ENCODE data around the gene ZIC4. TPM values are rescaled to one million over a fixed set of nuclear protein-coding genes. Genes with fewer than 3 reads are reported as not detected.

Gene ZIC4
- total RNA-seq (2013; cell fraction: nucleolus; rRNA removed) = not detected in 2 replicates
- total RNA-seq (2014; rRNA removed) = not detected in 2 replicates
- not detected in 2 replicates for total RNA-seq (2014; rRNA removed; fragmentation: Illumina TruSeq; extraction: Trizol)
- not detected in 2 replicates for total RNA-seq (2021)
- not detected for polyA plus RNA-seq (2011; ENCODE audit: low read depth)
- polyA plus RNA-seq (2011; rRNA removed) = not detected in 2 replicates
- not detected in 2 replicates for polyA plus RNA-seq (2011; cell fraction: cytosol; rRNA removed)
- polyA plus RNA-seq (2011; cell fraction: nucleus; rRNA removed) = not detected in 2 replicates
- not detected in 2 replicates for polyA plus RNA-seq (2012)
- not detected in 2 replicates for polyA plus RNA-seq (2014; fragmentation: Illumina TruSeq; extraction: Trizol)
- polyA plus RNA-seq (2014; fragmentation: Nextera tagmentation; extraction: Ambion mirVana) = not detected
- not detected in 2 replicates for polyA plus RNA-seq (2014; rRNA removed)
- not detected for polyA plus RNA-seq (2016; fragmentation: Nextera tagmentation; extraction: Ambion mirVana)
- polyA minus RNA-seq (2011; rRNA and poly(A)+ RNA removed) = not detected in 2 replicates
- polyA minus RNA-seq (2011; cell fraction: cytosol; rRNA and poly(A)+ RNA removed) = not detected in 2 replicates
- not detected in 2 replicates for polyA minus RNA-seq (2011; cell fraction: nucleus; rRNA and poly(A)+ RNA removed)
- not detected for Bru-seq, nascent RNA
- BruChase-seq, experiment 1, labeled RNA remaining after a 6-hour chase = not detected
- BruChase-seq, experiment 2, labeled RNA remaining after a 2-hour chase = not detected
- long read RNA-seq, experiment 1, partial matches to known transcripts = 1 of 1 reads
- long read RNA-seq, experiment 1, other reads (novel, unspliced or antisense) = 0 of 1 reads
- long read RNA-seq, experiment 2 = 0 reads

DNA sequence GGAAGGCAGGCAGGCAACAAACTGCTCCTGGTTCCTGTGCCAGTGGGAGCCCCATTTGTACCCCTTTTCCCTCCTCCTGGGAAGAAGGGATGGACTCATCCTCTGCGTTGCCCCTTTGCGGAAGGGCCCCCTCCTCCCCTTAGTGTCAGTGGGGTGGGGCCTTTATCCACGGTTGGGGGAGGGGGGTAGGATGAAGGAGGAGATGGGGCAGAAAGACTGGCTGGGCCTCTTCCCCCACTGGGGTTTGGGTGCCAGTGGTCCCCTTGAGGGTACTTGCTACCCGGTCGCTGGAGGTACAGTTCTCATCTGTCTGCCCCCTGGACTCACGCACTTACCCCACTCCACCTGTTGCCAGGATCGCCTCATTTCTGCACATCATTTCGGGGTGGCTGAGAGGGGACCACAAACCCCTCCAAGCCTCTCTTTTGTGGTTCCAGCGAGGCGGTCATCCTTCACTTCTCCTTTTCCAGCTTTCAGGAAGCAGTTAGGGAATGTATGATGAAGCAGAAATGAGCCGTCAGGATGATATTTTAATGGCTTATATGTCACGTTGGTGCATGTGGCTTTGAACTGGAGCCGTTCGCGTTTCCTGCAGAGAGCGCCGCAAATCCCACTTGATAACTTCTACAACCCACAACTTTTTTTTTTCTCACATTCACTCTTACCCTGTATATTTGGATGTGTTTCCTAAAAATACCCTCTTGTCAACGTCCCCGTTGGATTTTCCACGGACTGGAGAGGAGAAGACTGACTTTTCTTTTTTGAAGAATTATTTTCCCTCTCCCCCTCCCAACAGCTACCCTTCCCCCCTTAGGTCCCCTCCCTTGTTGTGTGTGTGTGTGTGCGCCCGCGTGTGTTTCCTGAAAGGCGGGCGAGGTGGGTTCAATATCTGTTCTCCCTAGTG, at the start of gene ZIC4:
ZIC4 (minus strand) TSS at position 516 of the 904 bp plus-strand sequence. CDS start 3,746 bp downstream, outside the sequence.
- CTCF ChIA-PET = no interaction called here
- WGBS (ENCODE audit: insufficient coverage, insufficient replicate concordance, low lambda C conversion rate, missing lambda C conversion rate) = 37% methylated on average over 18 of the region's 25 CpGs
- no peak for DNase-seq (ENCODE audit: low read depth, low spot score)

More for the DNA sequence above, at the start of gene ZIC4:
- no peaks in the 10 kb centered on the region for H3K4me1 ChIP-seq (ENCODE audit: control insufficient read depth, insufficient read depth, low read length)
- ChIA-PET RAD21 (ENCODE audit: unreplicated experiment) (no interaction called here), SMC1A (ENCODE audit: uncharacterized antibody, unreplicated experiment) (no interaction called here), POLR2A (no interaction called here)
- no peaks in the 10 kb centered on the region for H4K20me1 ChIP-seq (ENCODE audit: control insufficient read depth, insufficient read depth)
- H3K36me3 ChIP-seq (ENCODE audit: control insufficient read depth in 2 of 2, insufficient read depth in 2 of 2, low read length in 1 of 2) = no peaks in the 10 kb centered on the region
- intact Hi-C loops (cut with micrococcal nuclease; ENCODE audit: unreplicated experiment) (no loop called here), in situ Hi-C loops (cut with MboI) (no loop called here)
- no peak for TF ChIP-seq SMARCA5 (IDR thresholded peaks at IDR 0.05)
- TF ChIP-seq NFXL1 (IDR thresholded peaks at IDR 0.05; ENCODE audit: borderline replicate concordance) = no peak
- TF ChIP-seq, protein P1, sequence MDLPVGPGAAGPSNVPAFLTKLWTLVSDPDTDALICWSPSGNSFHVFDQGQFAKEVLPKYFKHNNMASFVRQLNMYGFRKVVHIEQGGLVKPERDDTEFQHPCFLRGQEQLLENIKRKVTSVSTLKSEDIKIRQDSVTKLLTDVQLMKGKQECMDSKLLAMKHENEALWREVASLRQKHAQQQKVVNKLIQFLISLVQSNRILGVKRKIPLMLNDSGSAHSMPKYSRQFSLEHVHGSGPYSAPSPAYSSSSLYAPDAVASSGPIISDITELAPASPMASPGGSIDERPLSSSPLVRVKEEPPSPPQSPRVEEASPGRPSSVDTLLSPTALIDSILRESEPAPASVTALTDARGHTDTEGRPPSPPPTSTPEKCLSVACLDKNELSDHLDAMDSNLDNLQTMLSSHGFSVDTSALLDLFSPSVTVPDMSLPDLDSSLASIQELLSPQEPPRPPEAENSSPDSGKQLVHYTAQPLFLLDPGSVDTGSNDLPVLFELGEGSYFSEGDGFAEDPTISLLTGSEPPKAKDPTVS (IDR thresholded peaks at IDR 0.05; ENCODE audit: low read depth, low read length) = no peak
- no peak for TF ChIP-seq HDGF (IDR thresholded peaks at IDR 0.05)
- TF ChIP-seq KDM1A (IDR thresholded peaks at IDR 0.05; ENCODE audit: borderline replicate concordance) = no peak
- TF ChIP-seq RUNX3 (IDR thresholded peaks at IDR 0.05; ENCODE audit: low read length) = no peak
- no peak for TF ChIP-seq TARDBP (IDR thresholded peaks at IDR 0.05; ENCODE audit: borderline replicate concordance)
- TF ChIP-seq BRCA1 (IDR thresholded peaks at IDR 0.05; ENCODE audit: low read depth, low read length) = no peak
- TF ChIP-seq RBBP5 (conservative IDR thresholded peaks at IDR 0.05) = no peak
- TF ChIP-seq ZNF207 (IDR thresholded peaks at IDR 0.05; ENCODE audit: borderline replicate concordance) = no peak
- no peak for TF ChIP-seq CEBPB (IDR thresholded peaks at IDR 0.05; ENCODE audit: borderline replicate concordance in 1 of 2, low read depth in 2 of 2, low read length in 2 of 2)
- TF ChIP-seq EGR1 (IDR thresholded peaks at IDR 0.05; ENCODE audit: borderline replicate concordance in 1 of 2, low read depth in 2 of 2, low read length in 2 of 2) = no peak
- no peak for TF ChIP-seq WRNIP1 (IDR thresholded peaks at IDR 0.05; ENCODE audit: borderline replicate concordance, low read depth, low read length)
- no peak for TF ChIP-seq CHD4 (IDR thresholded peaks at IDR 0.05)
- no TSS peak for BruUV-seq (replicated peaks)
- no peak within 1 kb of the TSS for H3K9ac ChIP-seq (ENCODE audit: control insufficient read depth, insufficient read depth, low read length)
- no peak within 1 kb of the TSS for H3K27ac ChIP-seq (ENCODE audit: control insufficient read depth, insufficient read depth)
- peaks cover 2% of the 10 kb centered on the region; the same call in 2 of the 3 replicates for H3K9me3 ChIP-seq (replicated peaks; ENCODE audit: control insufficient read depth, insufficient read depth, low read length)
- FAIRE-seq (no peak), ATAC-seq (no peak)
- H3K4me3 ChIP-seq = no peak within 1 kb of the TSS
- peaks cover 9 to 20% of the 10 kb centered on the region in 2 experiments; a peak in 3 of 4 replicates for H3K27me3 ChIP-seq (replicated peaks in 1 of 2; ENCODE audit: control insufficient read depth in 2 of 2, insufficient read depth in 2 of 2, low read length in 1 of 2)
- H3K79me2 ChIP-seq (ENCODE audit: control insufficient read depth, insufficient read depth, low read length) = no peaks in the 10 kb centered on the region
- no peak within 1 kb of the TSS for H2AFZ ChIP-seq (ENCODE audit: control insufficient read depth, low read depth, low read length)
- H3K4me2 ChIP-seq (ENCODE audit: control insufficient read depth, insufficient read depth) = no peak within 1 kb of the TSS

Measured in GM12878 (cell line).